Transverse colon (tissue), 4 donors: ENCODE data around the gene CCDC142. TPM values are rescaled to one million over a fixed set of nuclear protein-coding genes. Genes with fewer than 3 reads are reported as not detected.

Experiments
- DNase-seq: peaks from one replicate; pipeline ENCODE4 v3.0.0-alpha.2; 2019
- H3K27ac ChIP-seq, 4 donors: fragments of 200-600 bp; sonication (generic); 2 replicates each; pipeline ENCODE4 v1.5.1; 2016 to 2018; ENCODE audit warnings: inconsistent platforms in 4 of 4
- H3K27me3 ChIP-seq: fragments of 200-600 bp; sonication (generic); 2 replicates; pipeline ENCODE4 v1.5.1; 2017; ENCODE audit warnings: inconsistent platforms
- H3K36me3 ChIP-seq, 4 donors: fragments of 200-600 bp; sonication (generic); 2 replicates each; pipeline ENCODE4 v1.5.1; 2017 to 2019; ENCODE audit warnings: inconsistent platforms in 4 of 4
- H3K4me1 ChIP-seq, 4 donors: fragments of 200-600 bp; sonication (generic); 2 replicates each; pipeline ENCODE4 v1.5.1; 2017 to 2020; ENCODE audit warnings: inconsistent platforms in 4 of 4
- H3K4me3 ChIP-seq, 4 donors: fragments of 200-600 bp; sonication (generic); 1 replicate in 1 of 4; 2 replicates in 3 of 4; pipeline versions ENCODE4 v1.5.1 to v1.6.1; 2017 to 2019; ENCODE audit warnings: inconsistent platforms in 4 of 4
- H3K9me3 ChIP-seq, 2 donors: fragments of 200-600 bp; sonication (generic); 2 replicates each; pipeline ENCODE4 v1.5.1; 2017 to 2019; ENCODE audit warnings: inconsistent platforms in 2 of 2
- EP300 ChIP-seq: sonication (generic); formaldehyde crosslinking; IDR thresholded peaks from one replicate; pipeline ENCODE4 v1.6.1; 2017; ENCODE audit warnings: antibody characterized with exemption, low read depth
- POLR2A ChIP-seq: fragments of 450-650 bp; IDR thresholded peaks from one replicate; pipeline ENCODE4 v1.6.1; 2016; ENCODE audit warnings: antibody characterized with exemption, mild to moderate bottlenecking, moderate library complexity
- POLR2AphosphoS5 ChIP-seq, 3 donors: sonication (generic); formaldehyde crosslinking; IDR thresholded peaks; one replicate each; pipeline ENCODE4 v1.6.1; 2016; ENCODE audit warnings: antibody characterized with exemption in 3 of 3
- WGBS, 2 donors: methylation state at CpG; one replicate each; pipeline ENCODE4 v1.1.5; 2018; ENCODE audit warnings: low coverage in 1 of 2; 5-methylcytosine and 5-hydroxymethylcytosine counted together
- in situ Hi-C, 4 donors: fragments of 200-750 bp; cut with MboI; loops; one replicate each; pipeline versions ENCODE4 v1.15.0 to v1.15.1; 2017; ENCODE audit warnings: low sequenced_read_pairs in 3 of 4, low pct_ligation_motif_present in 1 of 4, low pct_unique_long_range_greater_than_20kb in 1 of 4
- intact Hi-C: fragments of 100-400 bp; cut with DNase I; formaldehyde crosslinking; loops from one replicate; pipeline ENCODE4 v1.15.1; 2023; ENCODE audit warnings: low total_unique reads
- total RNA-seq, 4 donors: library from RNA; depleted of rRNA; stranded (reverse); fragments of >200 nt; gene quantifications; one replicate each; pipeline ENCODE4 v1.1.0, GENCODE V29; 2016
- TF ChIP-seq, protein P1 (sequence below), 5 experiments: fragments of 200-600 bp in 3 of 5; fragments of 450-650 bp in 2 of 5; sonication (generic) in 3 of 5; IDR thresholded peaks; 1 replicate in 2 of 5; 2 replicates in 3 of 5; pipeline ENCODE4 v1.5.1; 2016 to 2017; ENCODE audit warnings: antibody characterized with exemption in 5 of 5, inconsistent platforms in 3 of 5, mild to moderate bottlenecking in 2 of 5, moderate library complexity in 1 of 5

CCDC142 gene
- total RNA-seq, 4 donors from 2014 or later: 49.7 to 93.1 (median 71.6) TPM

DNA sequence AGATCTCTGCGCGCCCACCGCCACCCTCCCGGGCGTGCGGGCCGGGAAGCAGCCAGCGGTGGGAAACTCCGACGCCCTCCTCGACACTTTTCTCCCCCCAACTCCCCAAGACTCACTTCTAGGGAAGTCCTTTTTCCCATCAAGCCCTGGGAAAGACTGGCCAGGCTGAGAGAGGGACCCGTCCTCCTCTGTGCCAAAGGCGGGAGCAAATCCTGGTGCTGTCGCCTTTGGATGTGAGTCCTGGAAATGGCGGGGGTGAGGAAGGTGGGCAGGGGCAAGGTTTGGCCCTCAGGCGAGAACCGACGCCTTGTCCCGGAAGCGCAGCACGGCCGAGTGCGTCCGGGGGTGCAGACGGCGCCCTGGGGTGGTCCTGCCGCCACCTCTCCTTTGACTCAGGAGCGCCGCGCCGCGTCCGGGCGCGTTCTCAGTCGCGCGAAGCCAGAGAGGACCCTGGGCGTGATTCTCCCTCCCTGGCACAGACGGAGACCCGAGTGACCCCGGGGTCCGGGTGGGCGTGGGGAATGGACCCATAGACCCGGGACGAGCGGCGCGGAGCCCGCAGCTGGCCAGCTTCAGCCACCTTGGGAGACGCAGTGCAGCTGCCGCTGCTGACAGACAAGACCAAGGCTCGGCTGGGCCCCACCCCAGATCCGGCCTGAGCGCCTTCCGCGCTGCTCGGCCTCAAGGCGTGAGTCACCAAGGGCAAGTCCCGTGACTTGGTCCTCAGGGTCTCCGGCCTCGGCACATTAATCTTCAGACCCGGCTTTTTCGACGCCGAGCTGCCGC lies 20.1 kb upstream of the CCDC142 start:
- WGBS, 2 donors: 2% methylated on average over 49 of the region's 67 CpGs; no CpG with 5 or more reads in 1 of the 2 donors
- Histone ChIP-seq H3K4me1 (peaks cover 29 to 69% (median 55%) of the 10 kb centered on the region in 4 donors), H3K27me3 (peaks cover 36% of the 10 kb centered on the region)

DNA sequence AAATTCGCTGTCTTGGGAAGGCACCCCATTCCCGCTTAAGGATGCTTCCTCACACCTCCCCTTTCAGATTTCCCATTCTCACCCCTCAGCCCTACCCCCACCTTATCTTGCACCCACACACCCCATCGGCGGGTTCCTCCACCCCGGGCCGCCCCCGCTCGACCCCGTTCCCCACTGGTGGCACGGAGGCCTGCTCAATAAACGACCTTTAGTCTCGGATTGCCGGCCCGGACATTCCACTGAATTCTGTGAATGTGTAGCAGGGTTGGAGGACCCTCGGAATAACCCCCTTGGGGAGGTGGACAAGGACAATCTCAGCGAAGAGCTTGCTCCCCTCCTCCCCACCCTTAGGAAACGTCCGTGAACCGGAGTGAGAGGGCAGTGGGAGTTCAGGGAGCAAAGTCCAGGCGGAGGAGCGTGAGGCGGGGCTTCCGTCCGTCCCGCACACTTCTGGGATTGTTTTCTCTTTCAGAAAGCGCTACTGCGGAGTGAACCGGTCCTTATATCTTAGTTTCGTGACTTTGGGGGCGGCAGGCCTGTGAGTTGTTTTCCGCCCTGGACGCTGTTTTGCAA lies 19.4 kb upstream of the CCDC142 start:
- intact Hi-C loops (no loop called here), in situ Hi-C loops (loop anchor here in 1 of 4 donors (5.0 kb wide), 1 partner anchor 75 kb away; no protein-coding TSS in a partner anchor)
- Histone ChIP-seq H3K27ac (peak overlapping the region; percentile 85 to 90 (median 86)), H3K4me3 (peak overlapping the region; percentile 46 to 59 (median 51)), H3K9me3 (no peaks in the 10 kb centered on the region), H3K4me1 (peaks cover 30 to 75% (median 61%) of the 10 kb centered on the region in 4 donors), H3K36me3 (no peaks in the 10 kb centered on the region), H3K27me3 (peaks cover 42% of the 10 kb centered on the region)
- WGBS, 2 donors: 21% methylated on average over 32 of the region's 32 CpGs; no CpG with 5 or more reads in 1 of the 2 donors
- TF ChIP-seq, protein P1, sequence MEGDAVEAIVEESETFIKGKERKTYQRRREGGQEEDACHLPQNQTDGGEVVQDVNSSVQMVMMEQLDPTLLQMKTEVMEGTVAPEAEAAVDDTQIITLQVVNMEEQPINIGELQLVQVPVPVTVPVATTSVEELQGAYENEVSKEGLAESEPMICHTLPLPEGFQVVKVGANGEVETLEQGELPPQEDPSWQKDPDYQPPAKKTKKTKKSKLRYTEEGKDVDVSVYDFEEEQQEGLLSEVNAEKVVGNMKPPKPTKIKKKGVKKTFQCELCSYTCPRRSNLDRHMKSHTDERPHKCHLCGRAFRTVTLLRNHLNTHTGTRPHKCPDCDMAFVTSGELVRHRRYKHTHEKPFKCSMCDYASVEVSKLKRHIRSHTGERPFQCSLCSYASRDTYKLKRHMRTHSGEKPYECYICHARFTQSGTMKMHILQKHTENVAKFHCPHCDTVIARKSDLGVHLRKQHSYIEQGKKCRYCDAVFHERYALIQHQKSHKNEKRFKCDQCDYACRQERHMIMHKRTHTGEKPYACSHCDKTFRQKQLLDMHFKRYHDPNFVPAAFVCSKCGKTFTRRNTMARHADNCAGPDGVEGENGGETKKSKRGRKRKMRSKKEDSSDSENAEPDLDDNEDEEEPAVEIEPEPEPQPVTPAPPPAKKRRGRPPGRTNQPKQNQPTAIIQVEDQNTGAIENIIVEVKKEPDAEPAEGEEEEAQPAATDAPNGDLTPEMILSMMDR (IDR thresholded peaks at IDR 0.05): no peak
- TF ChIP-seq EP300 (no peak), POLR2A (peak; percentile 1), POLR2AphosphoS5 (IDR thresholded peaks at IDR 0.05) (peak in 2 of 3 donors; percentile 72 to 75)
- peak; percentile 75 for DNase-seq

More for the DNA sequence above, 20.1 kb upstream of the CCDC142 start:
- intact Hi-C loops: no loop called here
- Histone ChIP-seq H3K9me3 (no peaks in the 10 kb centered on the region), H3K27ac (peak overlapping the region; percentile 85 to 90 (median 86)), H3K36me3 (no peaks in the 10 kb centered on the region), H3K4me3 (peak overlapping the region; percentile 46 to 59 (median 51))
- peak; percentile 89 for DNase-seq
- in situ Hi-C loops: loop anchor here in 1 of 4 donors (5.0 kb wide), 1 partner anchor 74 kb away; no protein-coding TSS in a partner anchor
- TF ChIP-seq POLR2A (peak; percentile 91), EP300 (no peak), POLR2AphosphoS5 (IDR thresholded peaks at IDR 0.05) (peak; percentile 81 to 93 (median 92))
- TF ChIP-seq, protein P1 (IDR thresholded peaks at IDR 0.05): peak in 2 of 5 experiments; percentile 24 to 27

DNA sequence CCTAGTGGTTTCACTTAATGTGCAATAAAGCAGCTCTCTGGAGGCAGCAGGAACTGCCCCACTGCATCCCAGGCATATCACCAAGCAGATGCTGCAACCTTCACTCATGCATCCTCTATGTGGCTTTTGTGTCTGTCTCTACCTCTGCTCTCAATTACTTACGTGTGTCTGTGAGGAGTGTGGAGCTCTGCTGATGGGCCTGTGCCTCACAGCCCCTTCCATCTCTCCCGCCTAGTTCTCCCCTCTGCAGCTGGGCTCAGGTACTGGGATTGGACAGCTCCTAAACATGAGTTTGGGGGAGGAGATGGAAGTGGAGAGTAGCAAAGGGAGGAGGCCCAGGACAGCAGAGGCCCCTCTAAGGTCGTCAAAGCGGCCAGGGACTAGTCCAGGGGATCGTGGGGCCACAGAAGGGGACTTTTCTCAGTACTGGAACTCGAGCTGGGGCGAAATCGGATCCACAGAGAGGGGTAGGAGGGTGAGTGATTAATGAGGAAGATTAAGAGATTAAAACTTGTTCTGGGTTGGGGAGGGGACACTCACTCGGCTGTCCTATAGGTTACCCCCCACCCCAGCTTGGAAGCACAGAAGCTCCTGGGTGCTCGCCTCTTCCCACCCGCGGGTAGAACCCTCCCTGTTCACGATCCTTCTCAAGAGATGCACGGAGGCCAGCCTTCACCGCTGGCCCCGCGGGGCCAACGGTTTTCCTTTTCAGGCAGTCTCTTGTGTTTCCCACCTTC lies 18.7 kb upstream of the CCDC142 start:
- Histone ChIP-seq H3K4me3 (peak overlapping the region in 1 of 4 donors; percentile 54), H3K27ac (no peak overlapping the region), H3K4me1 (peaks cover 27 to 71% (median 57%) of the 10 kb centered on the region in 4 donors), H3K27me3 (peaks cover 42% of the 10 kb centered on the region), H3K36me3 (no peaks in the 10 kb centered on the region), H3K9me3 (no peaks in the 10 kb centered on the region)
- intact Hi-C loops: no loop called here
- in situ Hi-C loops: loop anchor here in 1 of 4 donors (5.0 kb wide), 1 partner anchor 76 kb away; no protein-coding TSS in a partner anchor
- TF ChIP-seq EP300 (no peak), POLR2AphosphoS5 (IDR thresholded peaks at IDR 0.05) (no peak), POLR2A (no peak)
- TF ChIP-seq, protein P1 (IDR thresholded peaks at IDR 0.05): no peak
- no peak for DNase-seq
- 84 to 91% methylated on average over 6 to 18 of the region's 18 CpGs for WGBS, 2 donors
